CD4-positive, alpha-beta T cell treated with Interleukin-6 for 4 hours (primary cell): ENCODE data around the gene ELF1.
"Not testable (repeated sequence)": the region's sequence is repeated elsewhere in the genome, so short reads cannot be mapped to it uniquely, and the experiment has no call there.

Source experiments
- DNase-seq: peaks from one replicate; pipeline ENCODE4 v3.0.0-alpha.2; 2020; ENCODE audit warnings: mixed read lengths

The ELF1 gene

GRCh38 chr13:41019011-41019487 lies at the start of gene ELF1:
Gene ELF1, minus strand, starts transcription at chr13:41019316. Its CDS starts 37,262 bp downstream, at chr13:40982054.
- DNase-seq, result peak; percentile 72

GRCh38 chr13:41065078-41065477 lies 46.0 kb upstream of the ELF1 start:
- DNase-seq, result no peak

GRCh38 chr13:41064493-41064892 lies 45.4 kb upstream of the ELF1 start:
- DNase-seq, result no peak

GRCh38 chr13:41061914-41062837 lies 43.1 kb upstream of the ELF1 start:
- DNase-seq, result no peak

- DNase-seq, result peak; percentile 87
Measured at GRCh38 chr13:41061075-41061913, 42.2 kb upstream of the ELF1 start, which contains the start of gene WBP4. Gene WBP4, plus strand, starts transcription at chr13:41061509. Its CDS starts 165 bp downstream, at chr13:41061674.

GRCh38 chr13:41060724-41061074 lies 41.6 kb upstream of the ELF1 start:
- DNase-seq, result peak; percentile 86

GRCh38 chr13:41060082-41060723 lies 41.1 kb upstream of the ELF1 start:
- DNase-seq, result peak; percentile 73

- DNase-seq, result no peak
Measured at GRCh38 chr13:41059456-41060081, 40.5 kb upstream of the ELF1 start.

GRCh38 chr13:41058295-41059070 lies 39.4 kb upstream of the ELF1 start:
- DNase-seq, result no peak

- DNase-seq, result no peak
Measured at GRCh38 chr13:41056826-41057711, 38.0 kb upstream of the ELF1 start.

- DNase-seq, result no peak
Measured at GRCh38 chr13:41056194-41056593, 37.1 kb upstream of the ELF1 start.

GRCh38 chr13:41054919-41055619 lies 36.0 kb upstream of the ELF1 start:
- DNase-seq, result no peak

GRCh38 chr13:41054212-41054877 lies 35.2 kb upstream of the ELF1 start:
- peak; percentile 58 for DNase-seq

- no peak for DNase-seq
Measured at GRCh38 chr13:41053384-41053826, 34.3 kb upstream of the ELF1 start.

GRCh38 chr13:41052441-41052840 lies 33.3 kb upstream of the ELF1 start:
- DNase-seq, result no peak

GRCh38 chr13:41049480-41050440 lies 30.6 kb upstream of the ELF1 start:
- no peak for DNase-seq

GRCh38 chr13:41048640-41049039 lies 29.5 kb upstream of the ELF1 start:
- no peak for DNase-seq

GRCh38 chr13:41042419-41042818 lies 23.3 kb upstream of the ELF1 start:
- not testable (repeated sequence) for DNase-seq
